HFFc6 (cell line): ENCODE results near the gene AGMAT. TPM values are rescaled to one million over a fixed set of nuclear protein-coding genes. Genes with fewer than 3 reads are reported as not detected.

Source experiments
- DNase-seq: peaks from one replicate; pipeline ENCODE4 v3.0.0-alpha.2; 2018
- H3K27ac Mint-ChIP-seq: 2 replicates; pipeline ENCODE4 v1.8.0; 2020; ENCODE audit warnings: mild to moderate bottlenecking, mixed read lengths
- H3K27me3 Mint-ChIP-seq: 2 replicates; pipeline ENCODE4 v1.8.0; 2021; ENCODE audit warnings: mild to moderate bottlenecking, moderate library complexity, mixed read lengths; ENCODE audit not compliant: insufficient read depth
- H3K36me3 Mint-ChIP-seq: 2 replicates; pipeline ENCODE4 v1.8.0; 2021; ENCODE audit warnings: low read depth, mixed read lengths
- H3K4me1 Mint-ChIP-seq: 2 replicates; pipeline ENCODE4 v1.8.0; 2020; ENCODE audit warnings: low read depth, mixed read lengths
- H3K4me3 Mint-ChIP-seq: 2 replicates; pipeline ENCODE4 v1.8.0; 2020; ENCODE audit warnings: mild to moderate bottlenecking, moderate library complexity, mixed read lengths
- H3K9me3 Mint-ChIP-seq: 2 replicates; pipeline ENCODE4 v1.8.0; 2020; ENCODE audit warnings: mild to moderate bottlenecking, mixed read lengths
- CTCF ChIP-seq: fragments of 200-600 bp; sonication (generic); IDR thresholded peaks from 2 replicates; pipeline ENCODE4 v1.5.0; 2021; ENCODE audit warnings: antibody characterized with exemption, mild to moderate bottlenecking
- total RNA-seq, 6 experiments: library from RNA; stranded (reverse); fragmentation: NEBNext Ultra II Directional; extraction: Animal tissue kit (Norgen Biotek cat#: 25700); gene quantifications; 2 replicates in 1 of 6; 3 replicates in 5 of 6; pipeline ENCODE4 v1.2.3, GENCODE V29; 2021

AGMAT gene
- total RNA-seq, 6 experiments from 2014 or later, result 0.07 to 0.14 (median 0.09) TPM; not detected in 3

- DNase-seq, result no peak
- Mint-ChIP-seq H3K9me3 (no peaks in the 10 kb centered on the region), H3K4me3 (no peak overlapping the region; the same call in 1 of the 2 replicates), H3K36me3 (peaks cover 3% of the 10 kb centered on the region; the same call in 1 of the 2 replicates), H3K27ac (no peak overlapping the region), H3K27me3 (no peaks in the 10 kb centered on the region), H3K4me1 (peaks cover 67% of the 10 kb centered on the region)
- TF ChIP-seq CTCF, result no peak
Measured at GRCh38 chr1:15620902-15621682, 36.2 kb upstream of the AGMAT start.

GRCh38 chr1:15620155-15620545 is 35.3 kb upstream of the AGMAT start:
- Mint-ChIP-seq H3K9me3 (no peaks in the 10 kb centered on the region), H3K27ac (peak overlapping the region; percentile 83), H3K27me3 (peaks cover 3% of the 10 kb centered on the region; the same call in 1 of the 2 replicates), H3K4me3 (peak overlapping the region; percentile 54), H3K4me1 (peaks cover 65% of the 10 kb centered on the region), H3K36me3 (peaks cover 2% of the 10 kb centered on the region; the same call in 1 of the 2 replicates)
- no peak for TF ChIP-seq CTCF
- peak; percentile 23 for DNase-seq

GRCh38 chr1:15618655-15619525 is 34.0 kb upstream of the AGMAT start:
- Mint-ChIP-seq H3K27me3 (peaks cover 4% of the 10 kb centered on the region; the same call in 1 of the 2 replicates), H3K4me1 (peaks cover 54% of the 10 kb centered on the region), H3K4me3 (peak overlapping the region; percentile 91), H3K9me3 (no peaks in the 10 kb centered on the region), H3K36me3 (no peaks in the 10 kb centered on the region), H3K27ac (peak overlapping the region; percentile 95)
- peak; percentile 56 for DNase-seq
- no peak; the same call in 1 of the 2 replicates for TF ChIP-seq CTCF

- TF ChIP-seq CTCF, result no peak
- no peaks in the 10 kb centered on the region for H3K36me3 Mint-ChIP-seq
- H3K4me3 Mint-ChIP-seq, result peak overlapping the region; percentile 91
- H3K27me3 Mint-ChIP-seq, result peaks cover 4% of the 10 kb centered on the region; the same call in 1 of the 2 replicates
- DNase-seq, result no peak
- H3K4me1 Mint-ChIP-seq, result peaks cover 54% of the 10 kb centered on the region
- H3K9me3 Mint-ChIP-seq, result no peaks in the 10 kb centered on the region
- peak overlapping the region; percentile 95 for H3K27ac Mint-ChIP-seq
Measured at GRCh38 chr1:15618077-15618654, 33.3 kb upstream of the AGMAT start.
